ENCODE measurements around the gene XRRA1. TPM values are rescaled to one million over a fixed set of nuclear protein-coding genes. Genes with fewer than 3 reads are reported as not detected.
"Not testable (repeated sequence)": the region's sequence is repeated elsewhere in the genome, so short reads cannot be mapped to it uniquely, and the experiment has no call there.

The XRRA1 gene
- total RNA-seq, 2 donors from 2014 or later, result 5.7 to 20.8 TPM

GRCh38 chr11:74847395-74847794 is 101.5 kb downstream of the XRRA1 start:
- intact Hi-C loops (cut with DNase I, micrococcal nuclease), result loop anchor here in 1 of 2 donors (10.0 kb wide), 1 partner anchor 57 kb away; no protein-coding TSS in a partner anchor

GRCh38 chr11:74846770-74847169 is 102.1 kb downstream of the XRRA1 start:
- ATAC-seq (no peak), DNase-seq (no peak)
- intact Hi-C loops (cut with DNase I, micrococcal nuclease), result loop anchor here in 1 of 2 donors (10.0 kb wide), 1 partner anchor 58 kb away; no protein-coding TSS in a partner anchor

More at GRCh38 chr11:74847395-74847794, 101.5 kb downstream of the XRRA1 start:
- DNase-seq, result no peak
- no peak for ATAC-seq

GRCh38 chr11:74845978-74846517 is 102.8 kb downstream of the XRRA1 start:
- DNase-seq (no peak), ATAC-seq (no peak)
- intact Hi-C loops (cut with DNase I, micrococcal nuclease), result loop anchor here in 1 of 2 donors (10.0 kb wide), 1 partner anchor 59 kb away; no protein-coding TSS in a partner anchor

- DNase-seq, result no peak
- intact Hi-C loops (cut with DNase I, micrococcal nuclease), result loop anchor here in 1 of 2 donors (10.0 kb wide), 1 partner anchor 60 kb away; no protein-coding TSS in a partner anchor
- ATAC-seq, result no peak
Observed at GRCh38 chr11:74844865-74845264, 104.0 kb downstream of the XRRA1 start.

- intact Hi-C loops (cut with DNase I, micrococcal nuclease), result loop anchor here in 1 of 2 donors (10.0 kb wide), 1 partner anchor 61 kb away; no protein-coding TSS in a partner anchor
- ATAC-seq, result no peak
- DNase-seq, result no peak
Observed at GRCh38 chr11:74844072-74844471, 104.8 kb downstream of the XRRA1 start.

- intact Hi-C loops (cut with DNase I, micrococcal nuclease), result loop anchor here in 1 of 2 donors (10.0 kb wide), 1 partner anchor 62 kb away; no protein-coding TSS in a partner anchor
- peak; percentile 16 for ATAC-seq
- no peak for DNase-seq
Observed at GRCh38 chr11:74842967-74843366, 105.9 kb downstream of the XRRA1 start.

- intact Hi-C loops (cut with DNase I, micrococcal nuclease), result loop anchor here in 1 of 2 donors (10.0 kb wide), 1 partner anchor 64 kb away; no protein-coding TSS in a partner anchor
Observed at GRCh38 chr11:74840486-74840885, 108.4 kb downstream of the XRRA1 start.

GRCh38 chr11:74839971-74840370 is 108.9 kb downstream of the XRRA1 start:
- DNase-seq (no peak), ATAC-seq (no peak)
- intact Hi-C loops (cut with DNase I, micrococcal nuclease), result loop anchor here in 1 of 2 donors (10.0 kb wide), 1 partner anchor 65 kb away; no protein-coding TSS in a partner anchor

More at GRCh38 chr11:74840486-74840885, 108.4 kb downstream of the XRRA1 start:
- DNase-seq, result no peak
- ATAC-seq, result no peak

- intact Hi-C loops (cut with DNase I, micrococcal nuclease), result no loop called here
- no peak for DNase-seq
- ATAC-seq, result no peak
Observed at GRCh38 chr11:74839446-74839845, 109.4 kb downstream of the XRRA1 start.

GRCh38 chr11:74838188-74838587 is 110.7 kb downstream of the XRRA1 start:
- DNase-seq, result no peak
- ATAC-seq, result no peak
- intact Hi-C loops (cut with DNase I, micrococcal nuclease), result no loop called here

- intact Hi-C loops (cut with DNase I, micrococcal nuclease), result no loop called here
- no peak for ATAC-seq
- DNase-seq, result no peak
Observed at GRCh38 chr11:74837191-74837590, 111.7 kb downstream of the XRRA1 start.

- no peak for ATAC-seq
- intact Hi-C loops (cut with DNase I, micrococcal nuclease), result no loop called here
- DNase-seq, result no peak
Observed at GRCh38 chr11:74826901-74827300, 122.0 kb downstream of the XRRA1 start.

- ATAC-seq; DNase-seq; intact Hi-C loops (cut with DNase I, micrococcal nuclease): not testable (repeated sequence)
Observed at GRCh38 chr11:74825596-74825995, 123.3 kb downstream of the XRRA1 start.

GRCh38 chr11:74824285-74824982 is 124.5 kb downstream of the XRRA1 start:
- no peak for ATAC-seq
- no peak for DNase-seq
- intact Hi-C loops (cut with DNase I, micrococcal nuclease), result no loop called here

- ATAC-seq (no peak), DNase-seq (no peak)
- intact Hi-C loops (cut with DNase I, micrococcal nuclease), result no loop called here
Observed at GRCh38 chr11:74822170-74822569, 126.7 kb downstream of the XRRA1 start.

- no peak for ATAC-seq
- DNase-seq, result no peak
- intact Hi-C loops (cut with DNase I, micrococcal nuclease), result no loop called here
Observed at GRCh38 chr11:74820763-74821162, 128.1 kb downstream of the XRRA1 start.

GRCh38 chr11:74819400-74819799 is 129.5 kb downstream of the XRRA1 start:
- intact Hi-C loops (cut with DNase I, micrococcal nuclease), result no loop called here
- ATAC-seq (no peak), DNase-seq (no peak)

- intact Hi-C loops (cut with DNase I, micrococcal nuclease), result no loop called here
- no peak for DNase-seq
Observed at GRCh38 chr11:74818283-74818946, 130.5 kb downstream of the XRRA1 start.

GRCh38 chr11:74816664-74817063 is 132.2 kb downstream of the XRRA1 start:
- intact Hi-C loops (cut with DNase I, micrococcal nuclease), result no loop called here
- ATAC-seq, result no peak
- no peak for DNase-seq

More at GRCh38 chr11:74818283-74818946, 130.5 kb downstream of the XRRA1 start:
- no peak for ATAC-seq
